H1 (cell line): ENCODE data around the gene ITGB4. TPM values are rescaled to one million over a fixed set of nuclear protein-coding genes. Genes with fewer than 3 reads are reported as not detected.

Source experiments
- CTCF ChIA-PET: fragments of 300-600 bp; sonication (Branson Sonifier 250); formaldehyde crosslinking; loops from one replicate; lab custom pipeline; 2021; ENCODE audit not compliant: partially characterized antibody; lab: Charles Lee
- POLR2A ChIA-PET: fragments of 300-600 bp; sonication (Branson Sonifier 250); formaldehyde crosslinking; loops from one replicate; lab custom pipeline; 2021; ENCODE audit warnings: inconsistent platforms; ENCODE audit not compliant: partially characterized antibody; lab: Charles Lee
- DNase-seq, 2 experiments: peaks; one replicate each; pipeline versions ENCODE4 v3.0.0 to v3.0.0-alpha.2; 2010 to 2022; ENCODE audit warnings: low spot score in 2 of 2, low read depth in 1 of 2, mixed read lengths in 1 of 2
- FAIRE-seq: peaks from 2 replicates; lab custom pipeline; 2011; peaks lifted over from hg19 to GRCh38; lab: Jason Lieb, UNC
- H2AFZ ChIP-seq: 2 replicates; pipeline ENCODE4 v1.8.1; 2012; ENCODE audit warnings: low read length, inconsistent platforms
- H2AK5ac ChIP-seq: 2 replicates; pipeline ENCODE4 v1.6.1; 2013; ENCODE audit warnings: low read depth, low read length
- H2BK120ac ChIP-seq: replicated peaks from 2 replicates; pipeline ENCODE3; 2013; ENCODE audit warnings: low read depth, low read length, inconsistent platforms
- H2BK12ac ChIP-seq: 2 replicates; pipeline ENCODE4 v1.6.1; 2013; ENCODE audit warnings: low read depth, low read length
- H2BK15ac ChIP-seq: 2 replicates; pipeline ENCODE4 v1.6.1; 2013; ENCODE audit warnings: low read length
- H2BK20ac ChIP-seq: 2 replicates; pipeline ENCODE4 v1.6.1; 2013; ENCODE audit warnings: low read length
- H2BK5ac ChIP-seq: 2 replicates; pipeline ENCODE4 v1.6.1; 2013; ENCODE audit warnings: low read depth, low read length
- H3K14ac ChIP-seq: 2 replicates; pipeline ENCODE4 v1.6.1; 2013; ENCODE audit warnings: inconsistent platforms; ENCODE audit not compliant: insufficient read length
- H3K18ac ChIP-seq: 2 replicates; pipeline ENCODE4 v1.6.1; 2013; ENCODE audit warnings: low read length; ENCODE audit errors: extremely low read depth
- H3K23ac ChIP-seq: 2 replicates; pipeline ENCODE4 v1.6.1; 2013; ENCODE audit warnings: inconsistent platforms; ENCODE audit not compliant: insufficient read length
- H3K23me2 ChIP-seq: 2 replicates; pipeline ENCODE4 v1.6.1; 2013; ENCODE audit warnings: low read depth, low read length
- H3K27ac ChIP-seq: 2 replicates; pipeline ENCODE4 v1.6.1; 2011; ENCODE audit warnings: low read depth, low read length, inconsistent platforms
- H3K27me3 ChIP-seq, 4 experiments: replicated peaks in 1 of 4; 1 replicate in 1 of 4; 2 replicates in 3 of 4; pipeline versions ENCODE4 v1.6.1 to v1.8.1; 2011 to 2013; ENCODE audit warnings: low read length in 3 of 4, mild to moderate bottlenecking in 3 of 4, inconsistent platforms in 2 of 4, mixed read lengths in 2 of 4, moderate library complexity in 1 of 4; ENCODE audit not compliant: control insufficient read depth in 3 of 4, insufficient read depth in 3 of 4; ENCODE audit errors: extremely low read depth in 1 of 4
- H3K36me3 ChIP-seq, 4 experiments: 2 replicates each; pipeline versions ENCODE4 v1.6.1 to v1.8.1; 2011 to 2013; ENCODE audit warnings: mild to moderate bottlenecking in 4 of 4, low read length in 3 of 4, moderate library complexity in 2 of 4, control low read depth in 1 of 4, inconsistent platforms in 1 of 4; ENCODE audit not compliant: insufficient read depth in 4 of 4, control insufficient read depth in 2 of 4
- H3K4ac ChIP-seq: replicated peaks from 2 replicates; pipeline ENCODE3; 2013; ENCODE audit warnings: low read length, low read depth, mixed read lengths, inconsistent platforms; ENCODE audit not compliant: insufficient read length
- H3K4me1 ChIP-seq, 4 experiments: replicated peaks in 1 of 4; 1 replicate in 1 of 4; 2 replicates in 3 of 4; pipeline versions ENCODE4 v1.6.1 to v1.8.1; 2011 to 2013; ENCODE audit warnings: low read length in 3 of 4, inconsistent platforms in 2 of 4, mixed read lengths in 1 of 4; ENCODE audit not compliant: insufficient read depth in 4 of 4, control insufficient read depth in 3 of 4
- H3K4me2 ChIP-seq, 2 experiments: 2 replicates each; pipeline versions ENCODE4 v1.6.1 to v1.8.1; 2011 to 2013; ENCODE audit warnings: low read depth in 2 of 2, low read length in 2 of 2, control low read depth in 1 of 2, inconsistent platforms in 1 of 2, mild to moderate bottlenecking in 1 of 2; ENCODE audit not compliant: insufficient read depth in 1 of 2
- H3K4me3 ChIP-seq, 4 experiments: fragments of 200-600, 300-600 bp in 1 of 4; sonication (generic), shearing (Covaris generic), sonication (Bioruptor Twin) in 1 of 4; 2 replicates each; pipeline versions ENCODE4 v1.5.1 to v1.8.1; 2011 to 2016; ENCODE audit warnings: low read length in 4 of 4, low read depth in 3 of 4, control low read depth in 2 of 4, inconsistent platforms in 2 of 4, mild to moderate bottlenecking in 2 of 4, mixed read lengths in 1 of 4, moderate library complexity in 1 of 4; ENCODE audit not compliant: insufficient read depth in 2 of 4; ENCODE audit errors: extremely low read depth in 1 of 4
- H3K56ac ChIP-seq: replicated peaks from 2 replicates; pipeline ENCODE3; 2013; ENCODE audit warnings: low read depth, mild to moderate bottlenecking, mixed read lengths, low read length, inconsistent platforms; ENCODE audit not compliant: insufficient read length
- H3K79me1 ChIP-seq: 2 replicates; pipeline ENCODE4 v1.6.1; 2013; ENCODE audit warnings: low read depth, low read length, control low read depth
- H3K79me2 ChIP-seq, 2 experiments: 2 replicates each; pipeline versions ENCODE4 v1.6.1 to v1.8.1; 2012 to 2013; ENCODE audit warnings: low read length in 2 of 2, mild to moderate bottlenecking in 2 of 2, inconsistent platforms in 1 of 2; ENCODE audit not compliant: insufficient read depth in 2 of 2, control insufficient read depth in 1 of 2
- H3K9ac ChIP-seq, 4 experiments: replicated peaks in 1 of 4; 1 replicate in 1 of 4; 2 replicates in 3 of 4; pipeline versions ENCODE4 v1.6.1 to v1.8.1; 2011 to 2013; ENCODE audit warnings: low read depth in 3 of 4, low read length in 3 of 4, control low read depth in 2 of 4, mild to moderate bottlenecking in 2 of 4, moderate library complexity in 2 of 4, inconsistent platforms in 1 of 4; ENCODE audit errors: extremely low read depth in 1 of 4
- H3K9me3 ChIP-seq, 2 experiments: 2 replicates each; pipeline versions ENCODE4 v1.6.1 to v1.8.1; 2012 to 2013; ENCODE audit warnings: mild to moderate bottlenecking in 2 of 2, moderate library complexity in 2 of 2, control low read depth in 1 of 2, inconsistent platforms in 1 of 2, low read depth in 1 of 2, low read length in 1 of 2, mixed read lengths in 1 of 2; ENCODE audit not compliant: insufficient read depth in 2 of 2
- H4K20me1 ChIP-seq, 2 experiments: replicated peaks in 1 of 2; 2 replicates each; pipeline versions ENCODE3 to v1.8.1; 2011 to 2013; ENCODE audit warnings: inconsistent platforms in 2 of 2, low read length in 2 of 2, mild to moderate bottlenecking in 1 of 2; ENCODE audit not compliant: insufficient read depth in 2 of 2, control insufficient read depth in 1 of 2
- H4K5ac ChIP-seq: 2 replicates; pipeline ENCODE4 v1.6.1; 2013; ENCODE audit warnings: low read length, low read depth, mixed read lengths, inconsistent platforms; ENCODE audit not compliant: insufficient read length
- H4K8ac ChIP-seq: 2 replicates; pipeline ENCODE4 v1.8.0; 2013; ENCODE audit warnings: mild to moderate bottlenecking, moderate library complexity, low read length, inconsistent platforms; ENCODE audit not compliant: insufficient read depth; ENCODE audit errors: extremely low read depth
- H4K91ac ChIP-seq: replicated peaks from 2 replicates; pipeline ENCODE3; 2013; ENCODE audit warnings: low read length, mixed read lengths, inconsistent platforms; ENCODE audit not compliant: insufficient read length
- GTF2F1 ChIP-seq: IDR thresholded peaks from 2 replicates; pipeline ENCODE4 v1.6.1; 2012; ENCODE audit warnings: low read depth, low read length, improper control_type of control experiment, borderline replicate concordance
- JUND ChIP-seq: IDR thresholded peaks from 2 replicates; pipeline ENCODE4 v1.6.1; 2011; ENCODE audit warnings: mild to moderate bottlenecking, improper control_type of control experiment, low read length
- KDM1A ChIP-seq: fragments of 200-600, 300-600 bp; sonication (generic); IDR thresholded peaks from 2 replicates; pipeline ENCODE4 v1.7.1; 2016; ENCODE audit warnings: mild to moderate bottlenecking, low read length, borderline replicate concordance
- KDM4A ChIP-seq: IDR thresholded peaks from one replicate; pipeline ENCODE4 v1.7.1; 2012; ENCODE audit warnings: low read depth, mild to moderate bottlenecking, moderate library complexity, low read length, inconsistent platforms; ENCODE audit not compliant: severe bottlenecking
- KDM5A ChIP-seq: fragments of 200-600 bp; IDR thresholded peaks from 2 replicates; pipeline ENCODE4 v1.7.1; 2012; ENCODE audit warnings: mild to moderate bottlenecking, low read length, inconsistent platforms, mixed read lengths
- MAFK ChIP-seq: IDR thresholded peaks from 2 replicates; pipeline ENCODE4 v1.6.1; 2012; ENCODE audit warnings: low read depth, mild to moderate bottlenecking, improper control_type of control experiment, low read length
- RBBP5 ChIP-seq: IDR thresholded peaks from 2 replicates; pipeline ENCODE4 v1.7.1; 2012; ENCODE audit warnings: low read depth, mild to moderate bottlenecking, inconsistent platforms, low read length, moderate library complexity, borderline replicate concordance
- RNF2 ChIP-seq: fragments of 200-900, 300-1000 bp; sonication (generic); IDR thresholded peaks from 2 replicates; pipeline ENCODE4 v1.7.1; 2016; ENCODE audit warnings: borderline replicate concordance, low read depth, mild to moderate bottlenecking, antibody characterized with exemption, low read length; ENCODE audit not compliant: poor library complexity, severe bottlenecking; ENCODE audit errors: missing control alignments
- RXRA ChIP-seq: IDR thresholded peaks from 2 replicates; pipeline ENCODE4 v1.6.1; 2011; ENCODE audit warnings: low read depth, mild to moderate bottlenecking, low read length, moderate library complexity; ENCODE audit not compliant: insufficient read depth
- SAP30 ChIP-seq: fragments of 300-600 bp; sonication (generic); IDR thresholded peaks from 2 replicates; pipeline ENCODE4 v1.7.1; 2012; ENCODE audit warnings: low read length, moderate library complexity, mild to moderate bottlenecking, inconsistent platforms; ENCODE audit not compliant: insufficient read depth, insufficient replicate concordance
- SP2 ChIP-seq: IDR thresholded peaks from 2 replicates; pipeline ENCODE4 v1.6.1; 2012; ENCODE audit warnings: mild to moderate bottlenecking, low read length, inconsistent platforms
- WGBS, 2 experiments: shearing (Covaris generic) in 1 of 2; methylation state at CpG; one replicate each; pipeline versions ENCODE4 v1.1.6 to v1.1.7; 2013 to 2015; ENCODE audit warnings: low lambda C conversion rate in 2 of 2, mixed read lengths in 2 of 2, inconsistent platforms in 1 of 2, low coverage in 1 of 2, missing lambda C conversion rate in 1 of 2; ENCODE audit not compliant: insufficient replicate concordance in 2 of 2, insufficient coverage in 1 of 2, insufficient read length in 1 of 2; ENCODE audit errors: extremely low coverage in 1 of 2, missing lambda C conversion rate in 1 of 2; 5-methylcytosine and 5-hydroxymethylcytosine counted together
- polyA plus RNA-seq, 7 experiments: library from polyadenylated mRNA; depleted of rRNA in 3 of 7; stranded (reverse) in 5 of 7; unstranded in 2 of 7; fragments of >200 nt in 5 of 7; fragments of 200-250 nt in 2 of 7; gene quantifications; 1 replicate in 5 of 7; 2 replicates in 1 of 7; 4 replicates in 1 of 7; pipeline versions ENCODE4 v1.2.1 to v1.2.3, GENCODE V29; 2011 to 2013; ENCODE audit warnings: missing spikeins in 2 of 7, mixed read lengths in 2 of 7
- total RNA-seq: library from RNA; stranded (reverse); fragmentation: NEBNext Ultra II Directional; extraction: Animal tissue kit (Norgen Biotek cat#: 25700); gene quantifications from 2 replicates; pipeline ENCODE4 v1.2.1, GENCODE V29; 2021
- TF ChIP-seq, protein P1 (sequence below): IDR thresholded peaks from 2 replicates; pipeline ENCODE4 v1.6.1; 2011; ENCODE audit warnings: low read depth, mild to moderate bottlenecking, low read length; ENCODE audit not compliant: insufficient read depth

Gene ITGB4
- total and polyA plus RNA-seq, 2 of the 8 experiments (the other 6 are each of a cell fraction or from before 2014, with no cell fraction given), result 5.2 to 5.6 TPM

DNA sequence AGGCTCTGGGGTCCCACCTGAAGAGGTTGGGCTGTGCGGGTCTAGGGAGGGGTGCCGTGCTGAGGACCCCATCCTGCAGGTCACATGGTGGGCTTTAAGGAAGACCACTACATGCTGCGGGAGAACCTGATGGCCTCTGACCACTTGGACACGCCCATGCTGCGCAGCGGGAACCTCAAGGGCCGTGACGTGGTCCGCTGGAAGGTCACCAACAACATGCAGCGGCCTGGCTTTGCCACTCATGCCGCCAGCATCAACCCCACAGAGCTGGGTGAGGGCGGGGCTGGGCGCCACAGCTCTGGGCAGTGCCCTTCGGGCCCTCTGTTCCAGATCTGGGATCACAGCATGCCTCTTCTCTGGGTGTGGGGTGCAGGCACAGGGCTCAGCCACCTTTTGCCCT is 18.5 kb downstream of the ITGB4 start:
- Histone ChIP-seq H4K8ac (no peak overlapping the region), H2BK20ac (no peak overlapping the region), H3K4me3 (no peak overlapping the region), H3K4me2 (no peak overlapping the region), H2BK120ac (no peak overlapping the region), H3K9me3 (no peaks in the 10 kb centered on the region), H2AFZ (no peak overlapping the region), H3K56ac (no peak overlapping the region), H2BK5ac (no peak overlapping the region), H3K4ac (no peak overlapping the region), H2AK5ac (no peak overlapping the region), H3K79me1 (no peaks in the 10 kb centered on the region), H4K5ac (no peak overlapping the region), H3K36me3 (no peaks in the 10 kb centered on the region), H3K9ac (no peak overlapping the region), H3K27me3 (no peaks in the 10 kb centered on the region), H2BK15ac (no peak overlapping the region), H3K14ac (no peak overlapping the region), H3K79me2 (no peaks in the 10 kb centered on the region), H3K4me1 (no peaks in the 10 kb centered on the region), H3K23ac (no peak overlapping the region), H4K20me1 (peaks cover 0 to 2% of the 10 kb centered on the region in 2 experiments), H2BK12ac (no peak overlapping the region), H3K18ac (no peak overlapping the region), H3K23me2 (no peaks in the 10 kb centered on the region), H4K91ac (no peak overlapping the region), H3K27ac (no peak overlapping the region)
- DNase-seq (no peak), FAIRE-seq (no peak)
- ChIA-PET CTCF (interaction anchor here (1.0 to 12.3 kb wide), 6 partner anchors 9 to 103 kb away, joined by 3 to 312 read pairs (median 12); partner anchors contain the start of gene SMIM5), POLR2A (interaction anchor here (0.7 to 1.5 kb wide), 3 partner anchors 11 to 40 kb away, joined by 3 read pairs; a partner anchor contains a TSS)
- 96% methylated on average over 14 of the region's 14 CpGs; no CpG with 5 or more reads in 1 of the 2 experiments for WGBS, 2 experiments
- no peak for TF ChIP-seq RNF2
- TF ChIP-seq KDM5A, result no peak
- no peak for TF ChIP-seq SAP30
- TF ChIP-seq, protein P1, sequence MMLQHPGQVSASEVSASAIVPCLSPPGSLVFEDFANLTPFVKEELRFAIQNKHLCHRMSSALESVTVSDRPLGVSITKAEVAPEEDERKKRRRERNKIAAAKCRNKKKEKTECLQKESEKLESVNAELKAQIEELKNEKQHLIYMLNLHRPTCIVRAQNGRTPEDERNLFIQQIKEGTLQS, result no peak
- no peak for TF ChIP-seq KDM4A
- TF ChIP-seq SP2, result no peak
- no peak for TF ChIP-seq MAFK
- TF ChIP-seq RBBP5, result no peak
- no peak for TF ChIP-seq JUND
- no peak for TF ChIP-seq KDM1A
- TF ChIP-seq RXRA, result no peak
- TF ChIP-seq GTF2F1, result no peak
